C4-2B (cell line): ENCODE data around the gene TAOK3.

Experiments
- H3K27ac ChIP-seq: fragments of 450-650 bp; 2 replicates; pipeline ENCODE4 v1.5.1; 2017
- CTCF ChIP-seq: fragments of 450-650 bp; conservative IDR thresholded peaks from 2 replicates; pipeline ENCODE4 v1.5.1; 2017; ENCODE audit warnings: mild to moderate bottlenecking
- ZFX ChIP-seq: fragments of 450-650 bp; IDR thresholded peaks from 2 replicates; pipeline ENCODE4 v1.6.1; 2017

TAOK3 gene

GRCh38 chr12:118326991-118327390 is 45.7 kb downstream of the TAOK3 start:
- TF ChIP-seq CTCF (no peak), ZFX (no peak)
- no peak overlapping the region for H3K27ac ChIP-seq

- no peak overlapping the region for H3K27ac ChIP-seq
- TF ChIP-seq CTCF (no peak), ZFX (no peak)
These were observed 47.6 kb downstream of the TAOK3 start for GRCh38 chr12:118325081-118325480.

GRCh38 chr12:118319627-118320026 is 53.1 kb downstream of the TAOK3 start:
- no peak overlapping the region for H3K27ac ChIP-seq
- TF ChIP-seq CTCF: no peak
- no peak for TF ChIP-seq ZFX

- no peak for TF ChIP-seq ZFX
- TF ChIP-seq CTCF: no peak
- no peak overlapping the region for H3K27ac ChIP-seq
These were observed 54.0 kb downstream of the TAOK3 start for GRCh38 chr12:118318744-118319143.

GRCh38 chr12:118317729-118318128 is 55.0 kb downstream of the TAOK3 start:
- TF ChIP-seq ZFX (no peak), CTCF (no peak)
- no peak overlapping the region for H3K27ac ChIP-seq

- no peak for TF ChIP-seq ZFX
- no peak for TF ChIP-seq CTCF
- H3K27ac ChIP-seq: no peak overlapping the region
These were observed 56.9 kb downstream of the TAOK3 start for GRCh38 chr12:118315821-118316220.

- TF ChIP-seq ZFX: no peak
- no peak for TF ChIP-seq CTCF
- no peak overlapping the region for H3K27ac ChIP-seq
These were observed 60.1 kb downstream of the TAOK3 start for GRCh38 chr12:118312578-118312977.
